Upper lobe of left lung (tissue), 4 donors: ENCODE measurements around the gene SDK2.

Experiments used
- POLR2A ChIP-seq, 4 donors: fragments of 450-650 bp; IDR thresholded peaks; one replicate each; pipeline ENCODE4 v1.5.1; 2016 to 2017; ENCODE audit warnings: antibody characterized with exemption in 4 of 4, mild to moderate bottlenecking in 2 of 4
- TF ChIP-seq, protein P1 (sequence below), 6 experiments: fragments of 450-650 bp in 4 of 6; fragments of 200-600 bp in 2 of 6; sonication (generic) in 2 of 6; IDR thresholded peaks; one replicate each; pipeline ENCODE4 v1.5.1; 2016 to 2019; ENCODE audit warnings: antibody characterized with exemption in 6 of 6

- TF ChIP-seq, protein P1, sequence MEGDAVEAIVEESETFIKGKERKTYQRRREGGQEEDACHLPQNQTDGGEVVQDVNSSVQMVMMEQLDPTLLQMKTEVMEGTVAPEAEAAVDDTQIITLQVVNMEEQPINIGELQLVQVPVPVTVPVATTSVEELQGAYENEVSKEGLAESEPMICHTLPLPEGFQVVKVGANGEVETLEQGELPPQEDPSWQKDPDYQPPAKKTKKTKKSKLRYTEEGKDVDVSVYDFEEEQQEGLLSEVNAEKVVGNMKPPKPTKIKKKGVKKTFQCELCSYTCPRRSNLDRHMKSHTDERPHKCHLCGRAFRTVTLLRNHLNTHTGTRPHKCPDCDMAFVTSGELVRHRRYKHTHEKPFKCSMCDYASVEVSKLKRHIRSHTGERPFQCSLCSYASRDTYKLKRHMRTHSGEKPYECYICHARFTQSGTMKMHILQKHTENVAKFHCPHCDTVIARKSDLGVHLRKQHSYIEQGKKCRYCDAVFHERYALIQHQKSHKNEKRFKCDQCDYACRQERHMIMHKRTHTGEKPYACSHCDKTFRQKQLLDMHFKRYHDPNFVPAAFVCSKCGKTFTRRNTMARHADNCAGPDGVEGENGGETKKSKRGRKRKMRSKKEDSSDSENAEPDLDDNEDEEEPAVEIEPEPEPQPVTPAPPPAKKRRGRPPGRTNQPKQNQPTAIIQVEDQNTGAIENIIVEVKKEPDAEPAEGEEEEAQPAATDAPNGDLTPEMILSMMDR (IDR thresholded peaks at IDR 0.05), result no peak
- no peak for TF ChIP-seq POLR2A (IDR thresholded peaks at IDR 0.05)
Measured at GRCh38 chr17:73498886-73499554, 145.2 kb downstream of the SDK2 start.
